CD8-positive, alpha-beta memory T cell (primary cell): ENCODE results near the gene MS4A18. TPM values are rescaled to one million over a fixed set of nuclear protein-coding genes. Genes with fewer than 3 reads are reported as not detected.

Source experiments
- CTCF ChIA-PET: fragments of 350-600 bp; sonication (Branson Sonifier 250); formaldehyde crosslinking; loops from one replicate; lab custom pipeline; 2021; ENCODE audit warnings: antibody characterized with exemption; lab: Charles Lee
- POLR2A ChIA-PET: fragments of 350-600 bp; sonication (Branson Sonifier 250); formaldehyde crosslinking; loops from one replicate; lab custom pipeline; 2021; ENCODE audit warnings: antibody characterized with exemption; lab: Charles Lee
- DNase-seq, 5 donors: peaks; one replicate each; pipeline versions ENCODE4 v3.0.0 to v3.0.0-alpha.2; 2020 to 2022; ENCODE audit warnings: mixed read lengths in 1 of 5
- H3K27ac ChIP-seq: one replicate; pipeline ENCODE4 v1.7.0; 2013; ENCODE audit warnings: low read depth, mild to moderate bottlenecking, low read length, moderate library complexity
- H3K27me3 ChIP-seq: 2 replicates; pipeline ENCODE4 v1.7.0; 2013; ENCODE audit warnings: low read length, mild to moderate bottlenecking; ENCODE audit not compliant: insufficient read depth, poor library complexity, severe bottlenecking
- H3K36me3 ChIP-seq: 2 replicates; pipeline ENCODE4 v1.7.0; 2013; ENCODE audit warnings: mild to moderate bottlenecking, low read length, moderate library complexity; ENCODE audit not compliant: insufficient read depth
- H3K4me1 ChIP-seq: 2 replicates; pipeline ENCODE4 v1.7.0; 2013; ENCODE audit warnings: mild to moderate bottlenecking, low read length, moderate library complexity; ENCODE audit not compliant: insufficient read depth
- H3K4me3 ChIP-seq: 2 replicates; pipeline ENCODE4 v1.7.0; 2013; ENCODE audit warnings: mild to moderate bottlenecking, low read length
- H3K9me3 ChIP-seq: 2 replicates; pipeline ENCODE4 v1.7.0; 2013; ENCODE audit warnings: mild to moderate bottlenecking, low read length
- H3K27ac Mint-ChIP-seq, 8 donors: one replicate each; pipeline ENCODE4 v1.8.0; 2020 to 2021; ENCODE audit warnings: mixed read lengths in 8 of 8, mild to moderate bottlenecking in 6 of 8, inconsistent platforms in 3 of 8, moderate library complexity in 3 of 8
- H3K27me3 Mint-ChIP-seq, 2 donors: one replicate each; pipeline ENCODE4 v1.8.0; 2020 to 2021; ENCODE audit warnings: mixed read lengths in 2 of 2, mild to moderate bottlenecking in 1 of 2, moderate library complexity in 1 of 2
- H3K36me3 Mint-ChIP-seq, 3 donors: one replicate each; pipeline ENCODE4 v1.8.0; 2020 to 2021; ENCODE audit warnings: mixed read lengths in 3 of 3, inconsistent platforms in 1 of 3, mild to moderate bottlenecking in 1 of 3
- H3K4me1 Mint-ChIP-seq, 3 donors: one replicate each; pipeline ENCODE4 v1.8.0; 2020 to 2021; ENCODE audit warnings: mixed read lengths in 3 of 3, inconsistent platforms in 1 of 3, mild to moderate bottlenecking in 1 of 3
- H3K4me3 Mint-ChIP-seq, 7 donors: one replicate each; pipeline ENCODE4 v1.8.0; 2020 to 2021; ENCODE audit warnings: mixed read lengths in 7 of 7, mild to moderate bottlenecking in 6 of 7, moderate library complexity in 4 of 7, inconsistent platforms in 2 of 7
- H3K9me3 Mint-ChIP-seq, 5 donors: one replicate each; pipeline ENCODE4 v1.8.0; 2020 to 2022; ENCODE audit warnings: mixed read lengths in 5 of 5, mild to moderate bottlenecking in 3 of 5, moderate library complexity in 2 of 5, inconsistent platforms in 1 of 5
- polyA plus RNA-seq: library from polyadenylated mRNA; unstranded; fragments of 300-500 nt; fragmentation: Illumina TruSeq; gene quantifications from one replicate; pipeline ENCODE4 v1.2.3, GENCODE V29; 2021
- total RNA-seq, 2 experiments: library from RNA; stranded (reverse); gene quantifications; one replicate each; pipeline ENCODE4 v1.2.3, GENCODE V29; 2021

The MS4A18 gene
- total and polyA plus RNA-seq, 3 experiments from 2014 or later = not detected

DNA sequence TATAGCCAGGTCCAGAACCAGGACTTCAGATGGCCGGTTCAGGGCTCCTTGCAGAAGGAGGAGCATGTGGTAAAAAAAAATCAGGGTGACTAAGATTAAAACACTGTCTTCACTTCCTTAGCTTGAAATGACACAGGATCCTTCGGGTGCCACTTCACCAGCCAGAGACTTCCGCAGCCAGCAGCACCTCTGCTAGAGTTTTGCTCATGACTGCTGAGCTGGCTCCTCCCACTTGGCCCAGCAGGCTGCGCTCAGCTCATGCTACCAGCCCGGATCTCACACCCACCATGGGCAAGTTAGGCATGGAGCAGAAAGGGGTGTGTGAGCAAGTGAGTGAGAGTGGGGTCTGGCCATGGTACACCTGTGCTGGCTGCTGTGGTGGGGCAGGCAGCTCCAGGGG lies 6.6 kb upstream of the MS4A18 start:
- POLR2A ChIA-PET = no interaction called here

GRCh38 chr11:60718524-60719316 lies 5.8 kb upstream of the MS4A18 start:
- Histone ChIP-seq H3K27me3 (no peaks in the 10 kb centered on the region), H3K4me3 (no peak overlapping the region), H3K9me3 (no peaks in the 10 kb centered on the region), H3K4me1 (no peaks in the 10 kb centered on the region), H3K27ac (no peak overlapping the region), H3K36me3 (no peaks in the 10 kb centered on the region)
- Mint-ChIP-seq H3K27me3 (peaks cover 10 to 59% of the 10 kb centered on the region in 2 donors), H3K4me3 (no peak overlapping the region), H3K27ac (peak overlapping the region in 1 of 8 donors; percentile 29), H3K36me3 (no peaks in the 10 kb centered on the region), H3K4me1 (peaks cover 0 to 6% (median 0%) of the 10 kb centered on the region in 3 donors), H3K9me3 (peaks cover 0 to 3% (median 0%) of the 10 kb centered on the region in 5 donors)
- ChIA-PET POLR2A (no interaction called here), CTCF (no interaction called here)
- no peak for DNase-seq

More for the DNA sequence above, 6.6 kb upstream of the MS4A18 start:
- Histone ChIP-seq H3K27me3 (no peaks in the 10 kb centered on the region), H3K36me3 (no peaks in the 10 kb centered on the region), H3K9me3 (no peaks in the 10 kb centered on the region), H3K27ac (no peak overlapping the region), H3K4me1 (no peaks in the 10 kb centered on the region), H3K4me3 (no peak overlapping the region)
- Mint-ChIP-seq H3K4me3 (peak overlapping the region in 1 of 7 donors; percentile 19), H3K9me3 (peaks cover 0 to 3% (median 0%) of the 10 kb centered on the region in 5 donors), H3K27me3 (peaks cover 10 to 65% of the 10 kb centered on the region in 2 donors), H3K36me3 (no peaks in the 10 kb centered on the region), H3K27ac (no peak overlapping the region), H3K4me1 (peaks cover 0 to 6% (median 0%) of the 10 kb centered on the region in 3 donors)
- CTCF ChIA-PET = no interaction called here
- peak in 3 of 5 donors; percentile 1 to 49 (median 15) for DNase-seq

DNA sequence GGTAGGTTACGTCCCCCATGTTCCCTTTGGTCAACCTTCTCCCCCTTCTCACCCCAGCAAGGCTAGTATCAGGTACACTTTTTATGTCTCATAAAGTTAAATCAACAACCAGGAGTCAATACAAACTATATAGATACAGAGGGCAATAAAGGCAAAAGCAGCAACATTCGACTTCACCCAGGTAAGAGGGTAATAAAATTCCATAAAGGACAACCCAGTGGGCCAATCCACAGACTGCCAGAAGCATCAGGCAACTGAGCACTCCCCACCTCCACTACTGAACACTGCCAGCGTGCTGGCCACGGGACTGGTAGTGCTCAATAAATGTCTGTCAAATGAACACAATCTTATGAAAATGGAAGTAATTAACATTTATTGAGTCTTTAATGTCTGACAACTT lies 5.1 kb upstream of the MS4A18 start:
- ChIA-PET CTCF (no interaction called here), POLR2A (no interaction called here)
- H3K4me1 Mint-ChIP-seq = peaks cover 0 to 6% (median 0%) of the 10 kb centered on the region in 3 donors
- H3K9me3 Mint-ChIP-seq = peaks cover 0 to 3% (median 0%) of the 10 kb centered on the region in 5 donors
- H3K27me3 Mint-ChIP-seq = peaks cover 10 to 58% of the 10 kb centered on the region in 2 donors
- no peaks in the 10 kb centered on the region for H3K27me3 ChIP-seq
- H3K36me3 Mint-ChIP-seq = no peaks in the 10 kb centered on the region
- H3K4me3 Mint-ChIP-seq = no peak overlapping the region
- H3K36me3 ChIP-seq = no peaks in the 10 kb centered on the region
- H3K27ac ChIP-seq = no peak overlapping the region
- no peak for DNase-seq
- H3K9me3 ChIP-seq = no peaks in the 10 kb centered on the region
- H3K4me3 ChIP-seq = no peak overlapping the region
- no peaks in the 10 kb centered on the region for H3K4me1 ChIP-seq
- H3K27ac Mint-ChIP-seq = no peak overlapping the region

DNA sequence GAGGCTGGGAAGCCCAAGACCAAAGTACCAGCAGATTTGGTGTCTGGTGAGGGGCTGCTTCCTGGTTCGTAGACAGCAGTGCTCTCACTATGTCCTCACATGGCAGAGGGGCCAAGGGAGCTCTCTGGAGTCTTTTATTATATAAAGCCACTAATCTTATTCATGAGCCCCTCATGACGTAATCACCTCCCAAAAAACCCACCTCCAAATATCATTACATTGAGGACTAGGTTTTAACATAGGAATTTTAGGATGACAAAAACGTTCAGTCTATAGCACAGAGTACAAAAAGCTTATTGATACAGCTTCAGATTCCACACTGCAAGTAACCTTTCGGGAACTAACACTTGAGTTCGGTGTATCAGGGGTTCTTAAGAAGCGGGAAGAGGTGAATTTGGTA lies 4.1 kb upstream of the MS4A18 start:
- H3K27me3 ChIP-seq = no peaks in the 10 kb centered on the region
- CTCF ChIA-PET = no interaction called here
- H3K9me3 ChIP-seq = no peaks in the 10 kb centered on the region
- no peak overlapping the region for H3K27ac ChIP-seq
- no peak overlapping the region for H3K4me3 Mint-ChIP-seq
- peaks cover 0 to 3% (median 0%) of the 10 kb centered on the region in 5 donors for H3K9me3 Mint-ChIP-seq
- no peak overlapping the region for H3K27ac Mint-ChIP-seq
- POLR2A ChIA-PET = no interaction called here
- peaks cover 0 to 6% (median 0%) of the 10 kb centered on the region in 3 donors for H3K4me1 Mint-ChIP-seq
- H3K27me3 Mint-ChIP-seq = peaks cover 12 to 49% of the 10 kb centered on the region in 2 donors
- H3K4me3 ChIP-seq = no peak overlapping the region
- H3K4me1 ChIP-seq = no peaks in the 10 kb centered on the region
- H3K36me3 ChIP-seq = no peaks in the 10 kb centered on the region
- H3K36me3 Mint-ChIP-seq = no peaks in the 10 kb centered on the region
- no peak for DNase-seq

GRCh38 chr11:60725592-60725991 lies 1.1 kb downstream of the MS4A18 start:
- no peaks in the 10 kb centered on the region for H3K36me3 ChIP-seq
- DNase-seq = no peak
- ChIA-PET POLR2A (no interaction called here), CTCF (no interaction called here)
- no peaks in the 10 kb centered on the region for H3K4me1 ChIP-seq
- H3K4me3 ChIP-seq = no peak overlapping the region
- no peaks in the 10 kb centered on the region for H3K9me3 ChIP-seq
- no peak overlapping the region for H3K27ac ChIP-seq
- H3K4me1 Mint-ChIP-seq = no peaks in the 10 kb centered on the region
- H3K4me3 Mint-ChIP-seq = no peak overlapping the region
- no peaks in the 10 kb centered on the region for H3K36me3 Mint-ChIP-seq
- peaks cover 9 to 40% of the 10 kb centered on the region in 2 donors for H3K27me3 Mint-ChIP-seq
- H3K9me3 Mint-ChIP-seq = no peaks in the 10 kb centered on the region
- H3K27me3 ChIP-seq = no peaks in the 10 kb centered on the region
- H3K27ac Mint-ChIP-seq = no peak overlapping the region

DNA sequence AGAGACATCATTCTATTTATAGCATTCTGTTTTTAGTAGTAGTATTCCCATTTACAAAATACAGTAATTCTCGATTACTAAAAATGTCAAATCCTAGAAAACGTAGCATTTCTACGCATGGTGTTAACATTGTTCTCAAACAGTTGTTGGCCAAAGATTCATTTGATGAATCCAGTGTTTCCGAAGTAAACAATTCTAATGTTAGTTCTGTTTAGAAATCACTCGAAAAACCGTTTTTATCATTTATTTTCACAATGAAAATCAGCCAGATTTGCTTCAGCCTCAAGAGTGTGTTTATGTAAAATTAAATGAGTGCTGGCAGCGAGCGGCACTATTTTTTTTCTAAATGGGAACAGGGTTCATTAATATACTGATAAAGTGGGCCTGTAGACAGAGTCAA lies 7.1 kb downstream of the MS4A18 start:
- ChIA-PET CTCF (no interaction called here), POLR2A (no interaction called here)
- Mint-ChIP-seq H3K36me3 (no peaks in the 10 kb centered on the region), H3K27ac (no peak overlapping the region), H3K4me3 (no peak overlapping the region), H3K27me3 (peaks cover 5 to 45% of the 10 kb centered on the region in 2 donors), H3K9me3 (peaks cover 0 to 5% (median 0%) of the 10 kb centered on the region in 5 donors), H3K4me1 (no peaks in the 10 kb centered on the region)
- Histone ChIP-seq H3K27me3 (no peaks in the 10 kb centered on the region), H3K4me3 (no peak overlapping the region), H3K9me3 (no peaks in the 10 kb centered on the region), H3K36me3 (no peaks in the 10 kb centered on the region), H3K27ac (no peak overlapping the region), H3K4me1 (no peaks in the 10 kb centered on the region)
- DNase-seq = no peak

DNA sequence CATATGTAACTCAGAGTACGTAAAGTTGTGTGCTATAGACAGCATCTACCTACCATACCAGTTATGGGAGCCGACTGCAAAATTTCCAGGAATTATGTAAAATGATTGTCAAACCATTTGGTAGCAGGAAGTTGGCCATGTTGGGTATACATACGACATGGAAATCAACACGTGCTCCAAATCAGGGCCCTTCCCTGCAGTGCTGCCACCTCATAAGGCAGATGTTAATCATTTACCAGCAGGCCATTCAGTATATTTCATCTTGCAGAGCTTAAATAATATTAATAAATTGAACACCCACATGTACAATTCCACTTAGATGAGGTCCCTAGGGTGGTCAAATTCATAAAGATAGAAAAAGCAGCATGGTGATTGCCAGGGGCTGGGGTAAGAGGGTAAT lies 9.8 kb downstream of the MS4A18 start:
- Histone ChIP-seq H3K4me1 (no peaks in the 10 kb centered on the region), H3K36me3 (no peaks in the 10 kb centered on the region), H3K4me3 (no peak overlapping the region), H3K9me3 (no peaks in the 10 kb centered on the region), H3K27me3 (no peaks in the 10 kb centered on the region), H3K27ac (no peak overlapping the region)
- ChIA-PET CTCF (no interaction called here), POLR2A (no interaction called here)
- peaks cover 6 to 54% of the 10 kb centered on the region in 2 donors for H3K27me3 Mint-ChIP-seq
- peaks cover 0 to 5% (median 0%) of the 10 kb centered on the region in 5 donors for H3K9me3 Mint-ChIP-seq
- no peaks in the 10 kb centered on the region for H3K4me1 Mint-ChIP-seq
- peak overlapping the region in 1 of 8 donors; percentile 61 for H3K27ac Mint-ChIP-seq
- H3K4me3 Mint-ChIP-seq = no peak overlapping the region
- no peak for DNase-seq
- H3K36me3 Mint-ChIP-seq = no peaks in the 10 kb centered on the region

- Histone ChIP-seq H3K9me3 (no peaks in the 10 kb centered on the region), H3K27ac (no peak overlapping the region), H3K36me3 (no peaks in the 10 kb centered on the region), H3K4me1 (no peaks in the 10 kb centered on the region), H3K4me3 (no peak overlapping the region), H3K27me3 (no peaks in the 10 kb centered on the region)
- Mint-ChIP-seq H3K27me3 (peaks cover 16 to 47% of the 10 kb centered on the region in 2 donors), H3K9me3 (peaks cover 0 to 4% (median 0%) of the 10 kb centered on the region in 5 donors), H3K4me3 (no peak overlapping the region), H3K4me1 (no peaks in the 10 kb centered on the region), H3K36me3 (no peaks in the 10 kb centered on the region), H3K27ac (no peak overlapping the region)
- POLR2A ChIA-PET = no interaction called here
- DNase-seq = no peak
- CTCF ChIA-PET = no interaction called here
Measured at GRCh38 chr11:60739114-60739513, 14.6 kb downstream of the MS4A18 start.
